HG03558 (cell line): ENCODE data around the gene KCNG3.

ENCODE experiments used
- ATAC-seq: cut with Tn5 transposase; IDR thresholded peaks from one replicate; pipeline ENCODE4 v1.9.1; 2021; ENCODE audit warnings: moderate number of reproducible peaks; ENCODE audit not compliant: unreplicated experiment; ENCODE audit errors: extremely low read depth

KCNG3 gene

DNA sequence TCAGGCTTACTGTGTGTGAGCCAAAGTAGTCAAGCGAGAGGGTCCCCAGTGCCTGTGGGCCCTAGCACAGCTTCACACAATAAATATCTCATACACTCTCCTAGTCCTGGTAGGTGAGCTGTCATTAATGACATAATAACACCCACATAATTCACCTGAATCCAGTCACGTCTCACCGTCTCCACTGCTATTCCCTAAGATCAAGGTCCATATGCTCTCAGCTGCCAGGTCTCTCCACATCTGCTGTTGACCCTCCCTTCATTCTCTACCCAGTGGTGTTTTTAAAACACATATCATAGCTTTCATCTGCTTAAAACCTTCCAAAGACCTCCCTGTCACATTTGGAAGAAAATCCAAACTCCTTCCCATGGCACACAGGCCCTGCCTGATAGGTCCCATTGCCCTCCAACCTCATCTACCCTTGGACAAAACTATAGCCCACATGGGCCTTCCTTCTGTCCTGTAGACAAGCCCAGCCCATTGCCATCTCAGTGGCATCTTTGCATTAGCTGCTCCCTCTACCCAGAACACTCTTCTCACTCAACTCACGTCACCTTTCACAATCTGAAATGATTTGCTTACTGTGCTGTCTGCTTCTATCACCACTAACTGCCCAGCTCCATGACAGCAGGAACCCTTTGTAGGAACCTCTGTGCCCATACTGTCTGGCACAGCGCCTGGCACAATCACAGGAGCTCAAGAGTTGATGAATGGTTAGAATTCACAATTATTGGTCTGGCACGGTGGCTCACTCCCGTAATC, 7.5 kb downstream of the KCNG3 start:
- no peak for ATAC-seq

DNA sequence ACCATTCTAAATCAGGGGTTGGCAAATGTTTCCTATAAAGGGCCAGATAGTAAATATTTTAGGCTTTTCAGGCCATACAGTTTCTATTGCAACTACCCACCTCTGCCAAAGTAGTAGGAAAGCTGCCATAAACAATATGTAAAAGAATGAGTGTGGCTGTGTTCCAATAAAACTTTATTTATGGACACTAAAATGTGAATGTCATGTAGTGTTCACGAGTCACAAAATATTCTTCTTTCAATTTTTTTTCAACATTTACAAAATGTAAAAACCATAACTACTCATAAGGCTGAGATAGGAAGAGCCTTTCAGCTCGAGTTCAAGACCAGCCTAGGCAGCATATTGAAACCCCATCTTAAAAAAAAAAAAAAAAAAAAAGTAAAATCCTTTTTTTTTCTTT, 13.4 kb downstream of the KCNG3 start:
- ATAC-seq: no peak

GRCh38 chr2:42474765-42475454, 18.9 kb downstream of the KCNG3 start:
- ATAC-seq: no peak

- no peak for ATAC-seq
These were observed 23.1 kb downstream of the KCNG3 start for GRCh38 chr2:42470706-42471105.

DNA sequence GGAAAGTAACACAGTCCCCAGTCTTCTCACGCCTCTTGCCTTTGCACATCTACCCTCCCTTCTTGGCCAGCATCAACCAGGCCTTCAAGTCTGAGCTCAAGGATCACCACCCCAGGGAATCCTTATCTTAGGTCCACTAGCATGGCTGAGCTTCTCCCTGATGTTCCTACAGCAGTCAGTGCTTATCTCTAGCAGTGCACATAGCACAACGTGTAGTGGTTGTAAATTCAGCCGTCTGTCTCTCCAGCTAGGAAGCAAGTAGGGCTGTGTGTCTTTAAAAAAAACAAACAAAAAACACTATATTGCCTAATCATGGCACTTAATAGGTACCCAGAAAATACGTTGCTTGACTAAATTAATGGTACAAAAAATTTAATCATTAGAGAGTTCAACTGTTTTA, 29.2 kb downstream of the KCNG3 start:
- ATAC-seq: no peak

GRCh38 chr2:42463570-42463969, 30.2 kb downstream of the KCNG3 start:
- ATAC-seq: no peak

DNA sequence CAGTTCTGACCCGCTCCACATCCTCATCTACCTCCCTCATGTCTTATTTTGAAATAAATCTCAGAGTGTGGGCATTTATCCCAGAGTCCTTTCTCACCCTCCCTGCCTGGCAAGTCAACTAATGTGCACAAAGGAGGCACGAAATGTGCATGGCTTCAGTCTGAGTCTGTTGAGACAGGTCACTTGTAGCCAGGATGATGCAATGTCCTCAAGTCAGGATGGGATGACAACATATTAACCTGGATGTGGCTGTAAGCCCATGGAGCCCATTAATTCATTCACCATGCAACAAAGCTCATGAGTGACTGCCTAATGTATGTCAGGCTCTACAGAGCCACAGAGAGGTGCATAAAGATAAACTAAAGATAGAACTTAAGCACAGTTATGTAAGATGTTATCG, 34.5 kb downstream of the KCNG3 start:
- no peak for ATAC-seq

DNA sequence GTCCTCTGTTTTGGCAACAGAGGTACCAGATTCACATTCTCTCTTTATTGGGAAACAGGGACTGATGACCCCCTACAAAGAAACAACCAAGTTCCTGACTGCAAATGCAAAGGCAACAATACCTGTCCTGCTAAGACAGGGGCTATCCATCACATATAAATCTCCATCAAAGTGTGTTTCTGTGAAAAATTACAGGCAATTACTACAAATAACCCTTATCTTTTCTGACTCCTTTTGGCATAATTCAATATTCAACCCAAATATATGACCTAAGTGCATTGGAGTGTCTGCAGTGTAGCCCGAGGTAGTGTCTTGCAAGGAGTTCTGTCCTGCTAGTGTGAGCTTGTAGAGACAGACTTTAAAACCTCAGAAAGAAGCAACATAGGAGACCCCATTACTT, 35.4 kb downstream of the KCNG3 start:
- ATAC-seq: no peak

GRCh38 chr2:42457011-42457410, 36.8 kb downstream of the KCNG3 start:
- ATAC-seq: no peak

GRCh38 chr2:42456126-42456839, 37.5 kb downstream of the KCNG3 start:
- no peak for ATAC-seq

DNA sequence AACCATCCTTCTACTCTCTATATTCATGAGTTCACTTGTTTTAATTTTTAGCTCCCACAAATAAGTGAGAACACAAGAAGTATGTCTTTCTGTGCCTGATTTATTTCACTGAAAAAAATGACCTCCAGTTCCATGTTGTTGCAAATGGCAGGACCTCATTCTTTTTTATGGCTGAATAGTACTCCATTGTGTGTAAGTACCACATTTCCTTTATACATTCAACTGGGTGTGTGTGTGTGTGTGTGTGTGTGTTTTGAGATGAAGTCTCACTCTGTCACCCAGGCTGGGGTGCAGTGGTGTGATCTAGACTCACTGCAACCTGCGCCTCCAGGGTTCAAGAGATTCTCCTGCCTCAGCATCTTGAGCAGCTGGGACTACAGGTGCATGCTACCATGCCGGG, 41.2 kb downstream of the KCNG3 start:
- ATAC-seq: no peak

DNA sequence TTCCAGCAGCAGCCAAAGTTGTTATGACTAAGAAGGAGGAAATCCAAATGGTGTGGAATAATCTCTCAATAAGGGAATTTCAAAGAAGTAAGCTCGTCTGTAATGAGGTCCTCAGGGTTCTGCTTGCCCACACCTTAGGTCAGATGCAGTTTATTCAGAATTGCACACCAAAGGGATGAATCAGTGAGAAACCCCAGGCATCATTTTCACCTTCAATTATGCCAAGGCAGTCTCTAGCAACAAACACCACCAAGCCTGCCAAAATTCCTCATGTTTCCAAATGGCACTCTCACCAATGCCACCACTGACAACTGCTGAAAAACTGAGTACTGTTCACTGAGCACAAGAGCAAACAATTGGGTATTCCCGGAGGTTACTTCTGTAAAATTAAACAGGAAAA, 43.6 kb downstream of the KCNG3 start:
- no peak for ATAC-seq

DNA sequence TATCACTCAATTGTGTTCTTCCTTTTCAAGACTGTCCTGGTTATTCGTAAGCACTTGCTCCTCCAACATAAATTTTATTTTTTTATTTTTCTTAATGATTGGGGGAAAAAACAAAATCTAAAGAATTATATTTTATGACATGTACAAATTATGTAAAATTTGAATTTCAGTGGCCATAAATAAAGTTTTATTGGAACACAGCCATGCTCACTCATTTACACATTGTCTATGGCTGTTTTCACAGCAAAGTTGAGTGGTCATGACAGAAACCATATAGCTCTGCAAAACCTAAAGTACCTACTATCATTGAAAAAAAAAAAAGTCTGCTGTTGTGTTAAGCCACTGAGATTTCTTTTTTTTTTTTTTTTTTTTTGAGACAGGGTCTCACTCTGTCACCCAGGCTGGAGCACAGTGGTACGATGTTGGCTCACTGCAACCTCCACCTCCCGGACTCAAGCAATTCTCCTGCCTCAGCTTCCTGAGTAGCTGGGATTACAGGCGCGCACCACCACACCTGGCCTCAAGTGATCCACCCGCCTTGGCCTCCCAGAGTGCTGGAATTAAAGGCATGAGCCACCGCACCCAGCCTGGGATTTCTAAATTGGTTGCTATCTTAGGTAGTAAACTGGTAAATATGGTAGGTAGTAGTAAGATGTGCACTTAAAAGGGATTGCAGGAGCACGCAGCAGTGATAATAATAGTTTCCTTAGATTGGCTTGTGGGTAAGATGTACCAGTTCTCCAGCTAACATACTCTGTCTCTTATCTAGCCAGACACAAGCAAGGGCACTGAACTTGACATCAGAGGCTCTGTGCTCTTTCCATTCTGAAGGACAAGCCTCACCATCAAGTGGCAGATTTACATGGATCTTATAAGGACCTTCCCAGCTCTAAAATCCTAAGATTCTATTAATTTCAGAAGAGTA, 44.4 kb downstream of the KCNG3 start:
- no peak for ATAC-seq

DNA sequence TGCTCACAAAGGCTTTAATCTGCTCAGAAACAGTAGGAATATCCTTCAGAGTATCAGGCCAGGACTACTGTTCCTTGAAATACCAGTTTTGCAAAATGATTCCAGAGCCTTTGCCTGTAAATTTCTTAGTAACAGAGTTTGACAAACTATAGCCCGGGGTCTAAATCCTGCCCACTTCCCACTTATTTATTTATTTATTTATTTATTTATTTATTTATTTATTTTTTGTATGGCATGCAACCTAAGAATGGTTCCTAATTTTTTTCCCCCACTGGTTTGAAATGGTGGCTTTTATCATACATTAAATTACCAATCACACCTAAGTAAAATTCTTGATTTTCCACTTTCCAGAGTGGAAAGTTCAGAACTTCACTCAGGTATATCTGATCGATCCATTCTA, 45.6 kb downstream of the KCNG3 start:
- ATAC-seq: no peak

- ATAC-seq: no peak
These were observed 47.1 kb downstream of the KCNG3 start for GRCh38 chr2:42446503-42447271.

DNA sequence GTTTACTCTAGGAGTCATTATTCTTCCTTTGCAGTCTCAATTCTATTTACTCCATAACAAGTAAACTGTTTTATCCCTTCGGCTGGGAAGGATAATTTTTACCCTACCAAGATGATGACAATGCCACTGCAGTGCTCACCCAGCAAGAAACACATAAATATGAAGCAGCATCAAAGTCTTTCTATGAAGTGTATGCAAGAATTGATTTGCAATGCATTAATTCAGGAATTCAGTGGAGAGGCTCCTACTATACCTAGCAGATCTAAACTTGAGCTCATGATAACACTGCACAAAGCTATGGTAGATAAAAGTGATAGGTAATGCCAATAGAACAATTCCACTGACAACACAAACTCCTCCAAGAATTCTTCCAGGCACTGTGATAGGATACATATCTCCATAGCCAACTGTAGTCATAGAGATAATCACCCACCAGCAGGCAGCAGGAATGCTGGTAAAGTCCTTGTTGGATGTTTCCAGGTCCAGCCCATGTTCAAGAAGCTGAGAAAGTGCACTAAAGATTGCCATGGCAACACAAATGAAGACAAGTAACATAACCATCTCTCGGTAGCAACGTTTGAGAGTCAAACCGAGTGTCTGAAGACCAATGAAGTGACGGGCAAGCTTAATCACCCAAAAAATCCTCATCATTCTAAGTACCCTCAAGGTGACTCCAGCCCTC, 49.9 kb downstream of the KCNG3 start:
- ATAC-seq: no peak

- ATAC-seq: no peak
These were observed 51.0 kb downstream of the KCNG3 start for GRCh38 chr2:42442774-42443173.

DNA sequence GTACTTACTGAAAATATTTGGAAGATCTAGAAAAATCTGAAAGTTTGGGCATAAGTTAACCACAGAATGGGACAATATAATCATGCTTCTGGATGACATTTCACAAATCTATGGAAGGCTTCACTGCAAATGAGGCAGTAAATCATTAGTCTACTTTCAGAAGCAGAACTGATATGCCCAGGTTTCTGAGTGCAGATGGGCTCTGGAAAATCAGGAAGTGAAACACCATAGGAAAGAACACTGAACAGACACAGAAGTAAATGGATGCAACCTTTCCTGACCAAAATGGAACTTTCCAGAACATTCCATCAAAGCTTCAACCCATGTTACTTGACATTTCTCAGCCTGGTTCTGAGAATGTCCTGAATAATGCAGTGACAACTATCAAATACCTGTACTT, 55.1 kb downstream of the KCNG3 start:
- ATAC-seq: no peak

DNA sequence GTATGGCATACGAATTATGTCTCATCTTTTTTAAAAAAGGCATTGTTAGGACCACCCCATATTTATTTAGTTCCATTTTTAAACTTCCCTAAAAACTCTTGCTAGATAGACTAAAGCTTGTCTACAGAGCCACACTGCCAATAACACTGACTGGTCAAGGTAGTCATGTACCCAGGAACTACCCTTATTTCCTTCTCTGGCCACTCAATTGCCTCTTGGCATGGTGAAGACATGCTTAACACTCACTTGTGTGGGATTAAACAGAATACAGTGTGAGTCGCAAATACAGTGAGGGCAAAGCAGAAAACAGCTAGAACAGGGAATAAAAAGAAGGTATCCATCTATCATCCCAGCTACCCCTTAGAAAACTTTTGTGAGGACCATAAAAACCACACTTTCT, 57.4 kb downstream of the KCNG3 start:
- ATAC-seq: no peak
